ENCODE data around the gene RPS6KA2. TPM values are rescaled to one million over a fixed set of nuclear protein-coding genes. Genes with fewer than 3 reads are reported as not detected.

The RPS6KA2 gene
- total RNA-seq, 1 experiment from 2014 or later: 18.5 TPM

DNA sequence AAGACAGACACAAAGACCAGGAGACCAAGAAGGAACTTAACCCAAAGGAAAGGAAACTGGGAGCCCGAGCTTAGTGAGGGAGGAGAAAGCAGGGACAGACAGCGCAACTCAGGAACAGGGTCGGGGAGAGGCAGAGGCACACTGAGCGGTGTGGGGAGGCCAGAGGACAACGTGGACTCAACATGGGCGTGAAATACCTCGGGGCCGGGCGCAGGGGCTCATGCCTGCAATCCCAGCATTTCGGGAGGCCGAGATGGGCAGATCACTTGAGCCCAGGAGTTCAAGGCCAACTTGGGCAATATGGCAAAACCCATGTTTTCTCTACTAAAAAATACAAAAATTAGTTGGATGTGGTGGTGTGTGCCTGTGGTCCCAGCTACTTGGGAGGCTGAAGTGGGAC lies 5.7 kb upstream of the RPS6KA2 start:
- Histone ChIP-seq H3K79me2 (ENCODE audit: low read depth) (no peaks in the 10 kb centered on the region), H3K4me1 (replicated peaks; ENCODE audit: insufficient read depth) (peaks cover 12% of the 10 kb centered on the region), H3F3A (ENCODE audit: insufficient read depth, low read depth) (peaks cover 7% of the 10 kb centered on the region; the same call in 1 of the 2 replicates), H3K36me3 (ENCODE audit: low read depth) (no peaks in the 10 kb centered on the region), H3K4me3 (no peak overlapping the region), H3K27ac (no peak overlapping the region), H3K9me3 (ENCODE audit: insufficient read depth, low read depth) (no peaks in the 10 kb centered on the region), H3K9me2 (ENCODE audit: insufficient read depth) (no peaks in the 10 kb centered on the region), H3K4me2 (no peak overlapping the region), H4K20me1 (ENCODE audit: insufficient read depth) (no peaks in the 10 kb centered on the region), H2AFZ (no peak overlapping the region), H3K27me3 (ENCODE audit: insufficient read depth, low read depth) (no peaks in the 10 kb centered on the region)
- ChIA-PET POLR2A (ENCODE audit: unreplicated experiment) (no interaction called here), CTCF (no interaction called here)
- intact Hi-C loops (cut with micrococcal nuclease; ENCODE audit: unreplicated experiment): no loop called here
- no TSS peak for BruUV-seq (replicated peaks)
- no peak for DNase-seq
- TF ChIP-seq EZH2 (IDR thresholded peaks at IDR 0.05; ENCODE audit: low read depth): no peak
- TF ChIP-seq, protein P1, sequence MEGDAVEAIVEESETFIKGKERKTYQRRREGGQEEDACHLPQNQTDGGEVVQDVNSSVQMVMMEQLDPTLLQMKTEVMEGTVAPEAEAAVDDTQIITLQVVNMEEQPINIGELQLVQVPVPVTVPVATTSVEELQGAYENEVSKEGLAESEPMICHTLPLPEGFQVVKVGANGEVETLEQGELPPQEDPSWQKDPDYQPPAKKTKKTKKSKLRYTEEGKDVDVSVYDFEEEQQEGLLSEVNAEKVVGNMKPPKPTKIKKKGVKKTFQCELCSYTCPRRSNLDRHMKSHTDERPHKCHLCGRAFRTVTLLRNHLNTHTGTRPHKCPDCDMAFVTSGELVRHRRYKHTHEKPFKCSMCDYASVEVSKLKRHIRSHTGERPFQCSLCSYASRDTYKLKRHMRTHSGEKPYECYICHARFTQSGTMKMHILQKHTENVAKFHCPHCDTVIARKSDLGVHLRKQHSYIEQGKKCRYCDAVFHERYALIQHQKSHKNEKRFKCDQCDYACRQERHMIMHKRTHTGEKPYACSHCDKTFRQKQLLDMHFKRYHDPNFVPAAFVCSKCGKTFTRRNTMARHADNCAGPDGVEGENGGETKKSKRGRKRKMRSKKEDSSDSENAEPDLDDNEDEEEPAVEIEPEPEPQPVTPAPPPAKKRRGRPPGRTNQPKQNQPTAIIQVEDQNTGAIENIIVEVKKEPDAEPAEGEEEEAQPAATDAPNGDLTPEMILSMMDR (conservative IDR thresholded peaks at IDR 0.05): no peak

DNA sequence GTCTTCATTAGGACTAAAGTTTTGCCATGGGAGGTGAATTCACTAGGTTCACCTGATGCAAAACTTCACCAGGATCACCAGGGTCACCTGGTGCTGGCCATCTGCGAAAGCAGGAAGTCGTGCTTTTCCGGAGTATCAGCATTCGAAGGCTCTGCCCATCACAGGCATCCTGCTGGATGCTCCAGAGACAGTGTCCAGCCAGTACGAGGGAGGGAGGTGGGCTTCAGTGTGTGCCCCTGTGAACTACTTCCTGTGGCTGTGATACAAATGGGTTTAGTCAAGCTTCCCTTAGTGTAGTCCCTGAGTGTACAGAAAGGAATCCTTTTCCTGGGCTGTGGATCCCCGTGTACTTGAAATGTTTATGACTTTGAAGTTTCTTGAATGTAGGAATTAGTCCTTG lies 3.4 kb upstream of the RPS6KA2 start:
- H3K27me3 ChIP-seq (ENCODE audit: insufficient read depth, low read depth): no peaks in the 10 kb centered on the region
- peaks cover 9% of the 10 kb centered on the region; the same call in 1 of the 2 replicates for H3F3A ChIP-seq (ENCODE audit: insufficient read depth, low read depth)
- H3K4me1 ChIP-seq (replicated peaks; ENCODE audit: insufficient read depth): peaks cover 12% of the 10 kb centered on the region
- H3K4me2 ChIP-seq: no peak overlapping the region
- H4K20me1 ChIP-seq (ENCODE audit: insufficient read depth): no peaks in the 10 kb centered on the region
- H2AFZ ChIP-seq: no peak overlapping the region
- H3K9me3 ChIP-seq (ENCODE audit: insufficient read depth, low read depth): no peaks in the 10 kb centered on the region
- BruUV-seq (replicated peaks): no TSS peak
- no peak overlapping the region for H3K4me3 ChIP-seq
- H3K27ac ChIP-seq: no peak overlapping the region
- H3K36me3 ChIP-seq (ENCODE audit: low read depth): no peaks in the 10 kb centered on the region
- intact Hi-C loops (cut with micrococcal nuclease; ENCODE audit: unreplicated experiment): no loop called here
- H3K79me2 ChIP-seq (ENCODE audit: low read depth): 0 out of 2 replicates have a peak, but pooled peaks cover 4% of the 10 kb centered on the region
- ChIA-PET POLR2A (ENCODE audit: unreplicated experiment) (no interaction called here), CTCF (no interaction called here)
- DNase-seq: no peak
- TF ChIP-seq, protein P1 (conservative IDR thresholded peaks at IDR 0.05): no peak
- no peak for TF ChIP-seq EZH2 (IDR thresholded peaks at IDR 0.05; ENCODE audit: low read depth)
- H3K9me2 ChIP-seq (ENCODE audit: insufficient read depth): no peaks in the 10 kb centered on the region

DNA sequence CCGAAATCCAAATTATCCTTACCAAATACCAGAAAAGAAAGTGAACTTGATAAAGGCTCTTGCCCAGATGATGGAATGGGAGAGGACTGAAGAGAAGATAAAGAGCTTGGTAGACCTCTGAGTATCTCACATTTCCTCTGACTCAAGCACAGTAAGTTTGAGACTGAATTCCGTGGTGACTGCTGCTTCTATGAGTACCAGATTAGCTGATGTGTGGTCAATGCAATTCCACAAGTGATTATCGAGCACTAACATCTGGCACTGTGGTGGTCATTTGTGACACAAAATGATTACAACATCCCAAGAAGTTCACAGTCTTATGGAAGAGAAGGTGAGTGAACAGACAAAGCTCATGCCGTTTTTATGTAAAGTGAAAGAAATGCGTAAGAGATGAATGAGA lies 2.6 kb upstream of the RPS6KA2 start:
- Histone ChIP-seq H3K27me3 (ENCODE audit: insufficient read depth, low read depth) (no peaks in the 10 kb centered on the region), H3K27ac (no peak overlapping the region), H3K9me3 (ENCODE audit: insufficient read depth, low read depth) (no peaks in the 10 kb centered on the region), H2AFZ (no peak overlapping the region), H4K20me1 (ENCODE audit: insufficient read depth) (no peaks in the 10 kb centered on the region), H3K4me1 (replicated peaks; ENCODE audit: insufficient read depth) (peaks cover 12% of the 10 kb centered on the region), H3F3A (ENCODE audit: insufficient read depth, low read depth) (peaks cover 9% of the 10 kb centered on the region), H3K79me2 (ENCODE audit: low read depth) (0 out of 2 replicates have a peak, but pooled peaks cover 4% of the 10 kb centered on the region), H3K9me2 (ENCODE audit: insufficient read depth) (no peaks in the 10 kb centered on the region), H3K36me3 (ENCODE audit: low read depth) (no peaks in the 10 kb centered on the region), H3K4me3 (no peak overlapping the region), H3K4me2 (no peak overlapping the region)
- POLR2A ChIA-PET (ENCODE audit: unreplicated experiment): no interaction called here
- intact Hi-C loops (cut with micrococcal nuclease; ENCODE audit: unreplicated experiment): loop anchor here (5.0 to 10.0 kb wide), 2 partner anchors 118 to 365 kb away; partner anchors contain the start of gene CEP43
- TF ChIP-seq EZH2 (IDR thresholded peaks at IDR 0.05; ENCODE audit: low read depth): no peak
- TF ChIP-seq, protein P1 (conservative IDR thresholded peaks at IDR 0.05): no peak
- BruUV-seq (replicated peaks): no TSS peak
- CTCF ChIA-PET: no interaction called here
- no peak for DNase-seq
